Measurements from ENCODE around the gene PNPLA7. TPM values are rescaled to one million over a fixed set of nuclear protein-coding genes. Genes with fewer than 3 reads are reported as not detected.

The PNPLA7 gene
- total and polyA plus RNA-seq, 2 of the 8 experiments (the other 6 are each of a cell fraction or from before 2014, with no cell fraction given), result 0.35 to 0.47 TPM

- POLR2A ChIA-PET (ENCODE audit: partially characterized antibody), result interaction anchor here (1.6 to 3.6 kb wide), 2 partner anchors 12 to 216 kb away, joined by 5 to 28 read pairs; partner anchors contain the start of gene TUBB4B
- Histone ChIP-seq H3K27ac (ENCODE audit: low read depth, low read length) (no peak overlapping the region), H3K23ac (ENCODE audit: insufficient read length) (no peak overlapping the region), H4K8ac (ENCODE audit: extremely low read depth, insufficient read depth, low read length) (no peak overlapping the region), H3K4ac (replicated peaks; ENCODE audit: insufficient read length, low read depth, low read length) (no peak overlapping the region), H3K9ac (replicated peaks in 1 of 4; ENCODE audit: extremely low read depth in 1 of 4, low read depth in 3 of 4, low read length in 3 of 4) (no peak overlapping the region), H3K9me3 (ENCODE audit: insufficient read depth in 2 of 2, low read depth in 1 of 2, low read length in 1 of 2) (no peaks in the 10 kb centered on the region), H3K4me3 (ENCODE audit: extremely low read depth in 1 of 4, insufficient read depth in 2 of 4, low read depth in 3 of 4, low read length in 4 of 4) (no peak overlapping the region), H3K79me2 (ENCODE audit: control insufficient read depth in 1 of 2, insufficient read depth in 2 of 2, low read length in 2 of 2) (no peaks in the 10 kb centered on the region; a peak in 1 of 4 replicates), H3K36me3 (ENCODE audit: control insufficient read depth in 2 of 4, insufficient read depth in 4 of 4, low read length in 3 of 4) (peaks cover 0 to 14% (median 7%) of the 10 kb centered on the region in 4 experiments; a peak in 7 of 8 replicates), H3K56ac (replicated peaks; ENCODE audit: insufficient read length, low read depth, low read length) (no peak overlapping the region), H3K4me1 (replicated peaks in 1 of 4; ENCODE audit: control insufficient read depth in 3 of 4, insufficient read depth in 4 of 4, low read length in 3 of 4) (peaks cover 0 to 25% (median 20%) of the 10 kb centered on the region in 4 experiments; a peak in 6 of 7 replicates), H3K79me1 (ENCODE audit: low read depth, low read length) (peaks cover 3% of the 10 kb centered on the region; the same call in 1 of the 2 replicates), H2BK20ac (ENCODE audit: low read length) (no peak overlapping the region), H3K27me3 (replicated peaks in 1 of 4; ENCODE audit: control insufficient read depth in 3 of 4, extremely low read depth in 1 of 4, insufficient read depth in 3 of 4, low read length in 3 of 4) (peaks cover 0 to 8% (median 2%) of the 10 kb centered on the region in 4 experiments; a peak in 3 of 7 replicates), H2BK12ac (ENCODE audit: low read depth, low read length) (no peak overlapping the region), H3K4me2 (ENCODE audit: insufficient read depth in 1 of 2, low read depth in 2 of 2, low read length in 2 of 2) (no peak overlapping the region), H2BK5ac (ENCODE audit: low read depth, low read length) (no peak overlapping the region), H2AK5ac (ENCODE audit: low read depth, low read length) (no peak overlapping the region), H3K23me2 (ENCODE audit: low read depth, low read length) (peaks cover 13% of the 10 kb centered on the region; the same call in 1 of the 2 replicates), H4K5ac (ENCODE audit: insufficient read length, low read depth, low read length) (no peak overlapping the region), H2BK120ac (replicated peaks; ENCODE audit: low read depth, low read length) (no peak overlapping the region), H4K91ac (replicated peaks; ENCODE audit: insufficient read length, low read length) (no peak overlapping the region), H3K14ac (ENCODE audit: insufficient read length) (no peak overlapping the region), H2AFZ (ENCODE audit: low read length) (no peak overlapping the region), H2BK15ac (ENCODE audit: low read length) (no peak overlapping the region), H3K18ac (ENCODE audit: extremely low read depth, low read length) (no peak overlapping the region), H4K20me1 (replicated peaks in 1 of 2; ENCODE audit: control insufficient read depth in 1 of 2, insufficient read depth in 2 of 2, low read length in 2 of 2) (peaks cover 0 to 13% of the 10 kb centered on the region in 2 experiments)
- DNase-seq (ENCODE audit: low read depth in 1 of 2, low spot score in 2 of 2) (no peak), FAIRE-seq (no peak)
- 92% methylated on average over 12 of the region's 12 CpGs; no CpG with 5 or more reads in 1 of the 2 experiments for WGBS, 2 experiments (ENCODE audit: extremely low coverage in 1 of 2, insufficient coverage in 1 of 2, insufficient read length in 1 of 2, insufficient replicate concordance in 2 of 2, low coverage in 1 of 2, low lambda C conversion rate in 2 of 2, missing lambda C conversion rate in 1 of 2)
- CTCF ChIA-PET (ENCODE audit: partially characterized antibody), result interaction anchor here (0.7 to 1.4 kb wide), 6 partner anchors 11 to 153 kb away, joined by 3 to 5 read pairs (median 4); no protein-coding TSS in a partner anchor
- no peak for TF ChIP-seq SP1 (IDR thresholded peaks at IDR 0.05; ENCODE audit: low read depth, low read length)
- TF ChIP-seq ATF2 (IDR thresholded peaks at IDR 0.05; ENCODE audit: low read length), result no peak
- no peak for TF ChIP-seq SIX5 (IDR thresholded peaks at IDR 0.05; ENCODE audit: low read depth, low read length)
- TF ChIP-seq NRF1 (IDR thresholded peaks at IDR 0.05; ENCODE audit: low read depth, low read length), result no peak
- TF ChIP-seq RNF2 (IDR thresholded peaks at IDR 0.05; ENCODE audit: borderline replicate concordance, low read depth, low read length, missing control alignments, poor library complexity, severe bottlenecking), result no peak
These were observed 93.9 kb downstream of the PNPLA7 start for GRCh38 chr9:137456061-137456863.

Data from H1 (cell line).